ENCODE data around the gene IFT81. TPM values are rescaled to one million over a fixed set of nuclear protein-coding genes. Genes with fewer than 3 reads are reported as not detected.
"Not testable (repeated sequence)": the region's sequence is repeated elsewhere in the genome, so short reads cannot be mapped to it uniquely, and the experiment has no call there.

Gene IFT81
- total and polyA plus RNA-seq, 2 donors (not counting 3 experiments of a cell fraction or from before 2014, with no cell fraction given) = 2.4 to 9.8 TPM

DNA sequence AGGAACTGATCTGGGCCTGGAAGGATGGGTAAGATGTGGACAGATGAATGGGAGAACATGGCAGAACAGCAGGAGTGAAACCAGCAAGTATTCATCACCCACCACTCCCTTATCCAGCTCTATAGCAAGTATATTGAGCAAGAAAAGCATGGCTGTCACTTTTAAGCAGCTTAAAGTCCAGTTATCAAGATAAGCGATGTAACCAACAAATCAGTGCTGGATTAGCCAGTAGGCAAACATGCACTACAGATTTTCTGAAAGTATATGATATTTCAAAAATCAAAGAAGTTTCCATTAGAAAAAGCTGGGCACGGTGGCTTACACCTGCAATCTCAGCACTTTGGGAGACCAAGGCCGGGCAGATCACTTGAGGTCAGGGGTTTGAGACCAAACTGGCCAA is 103.0 kb downstream of the IFT81 start:
- no peak overlapping the region for H3K9ac ChIP-seq (replicated peaks; ENCODE audit: extremely low read depth, insufficient read depth, low read length)
- CTCF ChIA-PET = interaction anchor here (0.8 to 1.8 kb wide), 4 partner anchors 21 to 126 kb away, joined by 3 to 6 read pairs (median 4); no protein-coding TSS in a partner anchor
- POLR2A ChIA-PET = no interaction called here

DNA sequence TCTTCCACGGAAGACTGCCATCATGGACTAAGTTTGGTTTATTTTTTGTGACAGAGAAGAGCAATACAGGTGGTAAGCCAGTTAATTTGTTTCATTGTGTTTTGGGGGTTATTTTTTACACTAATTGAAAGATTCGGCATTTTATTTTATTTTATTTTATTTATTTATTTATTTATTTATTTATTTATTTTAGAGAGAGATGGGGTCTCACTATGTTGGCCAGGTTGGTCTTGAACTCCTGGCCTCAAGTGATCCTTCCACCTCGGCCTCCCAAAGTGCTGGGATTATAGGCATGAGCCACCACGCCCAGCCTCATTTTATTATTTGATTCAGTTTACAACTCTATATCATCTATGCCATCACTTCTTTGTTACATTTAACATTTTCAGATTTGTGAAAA is 104.2 kb downstream of the IFT81 start:
- FAIRE-seq, POLR2A ChIA-PET: not testable (repeated sequence)

More for the DNA sequence above, 103.0 kb downstream of the IFT81 start:
- Histone ChIP-seq H3K4me2 (ENCODE audit: insufficient read depth, low read length) (no peak overlapping the region), H2AFZ (ENCODE audit: low read depth, low read length) (no peak overlapping the region), H3K27me3 (ENCODE audit: control insufficient read depth in 2 of 2, insufficient read depth in 2 of 2, low read length in 2 of 2) (no peaks in the 10 kb centered on the region), H3K36me3 (ENCODE audit: control insufficient read depth in 2 of 2, extremely low read depth in 1 of 2, insufficient read depth in 2 of 2, low read length in 2 of 2) (no peaks in the 10 kb centered on the region), H3K79me2 (ENCODE audit: control insufficient read depth, insufficient read depth, low read length) (no peaks in the 10 kb centered on the region), H3K9me3 (replicated peaks; ENCODE audit: control insufficient read depth, insufficient read depth, low read length) (no peaks in the 10 kb centered on the region), H3K9me1 (replicated peaks; ENCODE audit: control insufficient read depth, extremely low read depth, insufficient read depth, low read length) (no peaks in the 10 kb centered on the region), H3K4me3 (replicated peaks in 1 of 3; ENCODE audit: insufficient read depth in 1 of 3, low read depth in 1 of 3, low read length in 3 of 3) (no peak overlapping the region), H3K27ac (ENCODE audit: insufficient read depth, low read depth, low read length) (no peak overlapping the region), H4K20me1 (replicated peaks; ENCODE audit: control insufficient read depth, extremely low read depth, insufficient read depth, low read length) (no peaks in the 10 kb centered on the region), H3K4me1 (ENCODE audit: control insufficient read depth, extremely low read depth, insufficient read depth, low read length) (peaks cover 6% of the 10 kb centered on the region)
- dilution Hi-C loops (cut with MboI; ENCODE audit: extremely low pct_ligation_motif_present, low sequenced_read_pairs) (no loop called here), intact Hi-C loops (cut with micrococcal nuclease) (no loop called here)
- no TSS peak for BruUV-seq (replicated peaks)
- TF ChIP-seq POLR2AphosphoS5 (IDR thresholded peaks at IDR 0.05; ENCODE audit: insufficient read depth, low read depth, low read length) (no peak), GATA2 (IDR thresholded peaks at IDR 0.05; ENCODE audit: insufficient read depth, insufficient read length, low read depth, low read length) (no peak), EZH2 (IDR thresholded peaks at IDR 0.05; ENCODE audit: borderline replicate concordance, low read depth, low read length, severe bottlenecking) (no peak), MYC (IDR thresholded peaks at IDR 0.05; ENCODE audit: low read depth, low read length) (no peak)
- TF ChIP-seq, protein P1, sequence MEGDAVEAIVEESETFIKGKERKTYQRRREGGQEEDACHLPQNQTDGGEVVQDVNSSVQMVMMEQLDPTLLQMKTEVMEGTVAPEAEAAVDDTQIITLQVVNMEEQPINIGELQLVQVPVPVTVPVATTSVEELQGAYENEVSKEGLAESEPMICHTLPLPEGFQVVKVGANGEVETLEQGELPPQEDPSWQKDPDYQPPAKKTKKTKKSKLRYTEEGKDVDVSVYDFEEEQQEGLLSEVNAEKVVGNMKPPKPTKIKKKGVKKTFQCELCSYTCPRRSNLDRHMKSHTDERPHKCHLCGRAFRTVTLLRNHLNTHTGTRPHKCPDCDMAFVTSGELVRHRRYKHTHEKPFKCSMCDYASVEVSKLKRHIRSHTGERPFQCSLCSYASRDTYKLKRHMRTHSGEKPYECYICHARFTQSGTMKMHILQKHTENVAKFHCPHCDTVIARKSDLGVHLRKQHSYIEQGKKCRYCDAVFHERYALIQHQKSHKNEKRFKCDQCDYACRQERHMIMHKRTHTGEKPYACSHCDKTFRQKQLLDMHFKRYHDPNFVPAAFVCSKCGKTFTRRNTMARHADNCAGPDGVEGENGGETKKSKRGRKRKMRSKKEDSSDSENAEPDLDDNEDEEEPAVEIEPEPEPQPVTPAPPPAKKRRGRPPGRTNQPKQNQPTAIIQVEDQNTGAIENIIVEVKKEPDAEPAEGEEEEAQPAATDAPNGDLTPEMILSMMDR (IDR thresholded peaks at IDR 0.05; ENCODE audit: extremely low read depth in 1 of 2, insufficient read depth in 1 of 2, low read depth in 1 of 2, low read length in 2 of 2) = no peak
- TF ChIP-seq, protein P2, sequence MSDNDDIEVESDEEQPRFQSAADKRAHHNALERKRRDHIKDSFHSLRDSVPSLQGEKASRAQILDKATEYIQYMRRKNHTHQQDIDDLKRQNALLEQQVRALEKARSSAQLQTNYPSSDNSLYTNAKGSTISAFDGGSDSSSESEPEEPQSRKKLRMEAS (IDR thresholded peaks at IDR 0.05; ENCODE audit: insufficient read depth, insufficient read length) = no peak
- no peak for FAIRE-seq
- no peak for DNase-seq (ENCODE audit: low read depth, low spot score)

More for the DNA sequence above, 104.2 kb downstream of the IFT81 start:
- BruUV-seq (replicated peaks); H2AFZ ChIP-seq (ENCODE audit: low read depth, low read length); dilution Hi-C loops (cut with MboI; ENCODE audit: extremely low pct_ligation_motif_present, low sequenced_read_pairs); H4K20me1 ChIP-seq (replicated peaks; ENCODE audit: control insufficient read depth, extremely low read depth, insufficient read depth, low read length); H3K79me2 ChIP-seq (ENCODE audit: control insufficient read depth, insufficient read depth, low read length); H3K4me3 ChIP-seq (replicated peaks in 1 of 3; ENCODE audit: insufficient read depth in 1 of 3, low read depth in 1 of 3, low read length in 3 of 3); DNase-seq (ENCODE audit: low read depth, low spot score); H3K27me3 ChIP-seq (ENCODE audit: control insufficient read depth in 2 of 2, insufficient read depth in 2 of 2, low read length in 2 of 2); H3K4me1 ChIP-seq (ENCODE audit: control insufficient read depth, extremely low read depth, insufficient read depth, low read length); H3K9ac ChIP-seq (replicated peaks; ENCODE audit: extremely low read depth, insufficient read depth, low read length); H3K36me3 ChIP-seq (ENCODE audit: control insufficient read depth in 2 of 2, extremely low read depth in 1 of 2, insufficient read depth in 2 of 2, low read length in 2 of 2); H3K9me1 ChIP-seq (replicated peaks; ENCODE audit: control insufficient read depth, extremely low read depth, insufficient read depth, low read length); H3K9me3 ChIP-seq (replicated peaks; ENCODE audit: control insufficient read depth, insufficient read depth, low read length); H3K4me2 ChIP-seq (ENCODE audit: insufficient read depth, low read length); H3K27ac ChIP-seq (ENCODE audit: insufficient read depth, low read depth, low read length); intact Hi-C loops (cut with micrococcal nuclease): not testable (repeated sequence)
- CTCF ChIA-PET = interaction anchor here (0.8 to 1.8 kb wide), 4 partner anchors 52 to 203 kb away, joined by 3 to 5 read pairs (median 4); no protein-coding TSS in a partner anchor

All from endothelial cell of umbilical vein (primary cell).